ENCODE measurements around the gene SCMH1.

DNA sequence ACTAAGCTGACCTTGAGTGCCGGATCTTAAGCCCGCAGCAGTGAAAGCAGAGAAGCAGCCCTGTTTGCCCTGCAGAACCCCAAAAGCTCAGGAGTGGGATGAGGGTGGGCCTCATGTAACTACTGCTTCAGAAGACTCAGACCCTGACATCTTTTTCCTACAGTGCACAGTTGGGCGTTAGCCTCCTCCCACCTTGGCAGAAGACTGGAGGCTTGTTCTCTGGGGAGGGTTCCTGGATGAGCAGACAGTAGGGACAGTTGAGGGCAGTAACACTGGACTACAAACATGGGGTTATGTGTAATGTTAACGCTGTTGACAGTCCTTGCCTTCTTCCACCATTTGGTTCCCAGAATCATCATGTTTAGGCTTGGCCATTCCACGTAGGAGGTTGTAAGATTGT, 253.0 kb downstream of the SCMH1 start:
- no peak for TF ChIP-seq REST (IDR thresholded peaks at IDR 0.05)
- no peak for TF ChIP-seq CEBPB (IDR thresholded peaks at IDR 0.05)
- TF ChIP-seq POLR2A (IDR thresholded peaks at IDR 0.05; ENCODE audit: low read length): no peak
- TF ChIP-seq, protein P1, sequence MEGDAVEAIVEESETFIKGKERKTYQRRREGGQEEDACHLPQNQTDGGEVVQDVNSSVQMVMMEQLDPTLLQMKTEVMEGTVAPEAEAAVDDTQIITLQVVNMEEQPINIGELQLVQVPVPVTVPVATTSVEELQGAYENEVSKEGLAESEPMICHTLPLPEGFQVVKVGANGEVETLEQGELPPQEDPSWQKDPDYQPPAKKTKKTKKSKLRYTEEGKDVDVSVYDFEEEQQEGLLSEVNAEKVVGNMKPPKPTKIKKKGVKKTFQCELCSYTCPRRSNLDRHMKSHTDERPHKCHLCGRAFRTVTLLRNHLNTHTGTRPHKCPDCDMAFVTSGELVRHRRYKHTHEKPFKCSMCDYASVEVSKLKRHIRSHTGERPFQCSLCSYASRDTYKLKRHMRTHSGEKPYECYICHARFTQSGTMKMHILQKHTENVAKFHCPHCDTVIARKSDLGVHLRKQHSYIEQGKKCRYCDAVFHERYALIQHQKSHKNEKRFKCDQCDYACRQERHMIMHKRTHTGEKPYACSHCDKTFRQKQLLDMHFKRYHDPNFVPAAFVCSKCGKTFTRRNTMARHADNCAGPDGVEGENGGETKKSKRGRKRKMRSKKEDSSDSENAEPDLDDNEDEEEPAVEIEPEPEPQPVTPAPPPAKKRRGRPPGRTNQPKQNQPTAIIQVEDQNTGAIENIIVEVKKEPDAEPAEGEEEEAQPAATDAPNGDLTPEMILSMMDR (IDR thresholded peaks at IDR 0.05): no peak
- TF ChIP-seq NPAS2 (CRISPR knock-in tag; IDR thresholded peaks at IDR 0.05; ENCODE audit: borderline replicate concordance): no peak
- no peak for TF ChIP-seq MAZ (IDR thresholded peaks at IDR 0.05; ENCODE audit: borderline replicate concordance, low read depth, low read length)
- TF ChIP-seq HOXA7 (CRISPR knock-in tag; IDR thresholded peaks at IDR 0.05): no peak
- TF ChIP-seq MAX (IDR thresholded peaks at IDR 0.05): no peak
- no peak for TF ChIP-seq EHMT2 (IDR thresholded peaks at IDR 0.05; ENCODE audit: low read depth)
- TF ChIP-seq, protein P2, sequence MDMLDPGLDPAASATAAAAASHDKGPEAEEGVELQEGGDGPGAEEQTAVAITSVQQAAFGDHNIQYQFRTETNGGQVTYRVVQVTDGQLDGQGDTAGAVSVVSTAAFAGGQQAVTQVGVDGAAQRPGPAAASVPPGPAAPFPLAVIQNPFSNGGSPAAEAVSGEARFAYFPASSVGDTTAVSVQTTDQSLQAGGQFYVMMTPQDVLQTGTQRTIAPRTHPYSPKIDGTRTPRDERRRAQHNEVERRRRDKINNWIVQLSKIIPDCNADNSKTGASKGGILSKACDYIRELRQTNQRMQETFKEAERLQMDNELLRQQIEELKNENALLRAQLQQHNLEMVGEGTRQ (IDR thresholded peaks at IDR 0.05): no peak
- TF ChIP-seq RARB (CRISPR knock-in tag; IDR thresholded peaks at IDR 0.05): no peak
- no peak for TF ChIP-seq RAD21 (conservative IDR thresholded peaks at IDR 0.05 in 1 of 2, IDR thresholded peaks at IDR 0.05 in 1 of 2)
